GM21381 (cell line): Measurements from ENCODE around the gene DPEP1.
"Not testable (repeated sequence)": the region's sequence is repeated elsewhere in the genome, so short reads cannot be mapped to it uniquely, and the experiment has no call there.

ENCODE experiments used
- ATAC-seq: cut with Tn5 transposase; IDR thresholded peaks from one replicate; pipeline ENCODE4 v1.9.1; 2021; ENCODE audit warnings: mild to moderate bottlenecking, moderate library complexity; ENCODE audit not compliant: unreplicated experiment

DPEP1 gene

DNA sequence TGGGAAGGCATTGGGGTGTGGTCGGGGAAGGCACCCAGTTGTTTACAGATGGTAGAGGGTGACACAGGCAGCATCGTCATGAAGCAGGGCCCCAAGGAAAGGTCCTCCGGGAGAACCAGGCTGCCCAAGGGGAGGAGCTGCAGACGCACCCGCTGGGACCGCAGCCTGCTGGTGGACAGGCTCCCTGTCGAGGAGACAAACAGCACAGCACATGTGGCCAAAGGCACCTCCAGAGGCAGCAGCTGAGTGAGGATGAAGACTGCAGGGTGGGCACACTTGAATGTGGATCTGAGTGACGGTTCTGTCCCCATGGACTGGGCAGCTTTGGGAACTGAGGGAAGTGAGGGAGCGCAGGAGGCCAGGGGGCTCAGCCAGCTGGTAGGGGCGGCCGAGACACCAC lies 31.7 kb downstream of the DPEP1 start:
- ATAC-seq: no peak

DNA sequence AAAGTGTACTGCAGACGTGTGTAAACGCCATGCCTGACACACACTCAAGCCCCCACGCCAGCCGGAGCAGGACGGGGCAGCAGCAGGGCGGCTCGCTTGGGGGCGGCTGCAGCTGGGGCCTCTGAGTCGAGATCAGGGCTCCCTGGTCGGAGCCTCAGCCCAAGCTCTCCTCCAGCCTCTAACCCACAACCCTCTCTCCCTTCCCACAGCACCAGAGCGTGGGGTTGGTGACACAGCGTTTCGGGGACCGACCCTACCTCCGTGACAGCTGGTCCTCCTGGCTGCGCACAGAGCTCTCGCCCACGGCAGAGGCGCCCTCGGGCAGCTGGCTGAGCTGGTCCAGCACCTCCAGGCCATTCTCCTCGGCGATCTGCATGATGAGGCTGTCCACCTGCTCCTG lies 32.8 kb downstream of the DPEP1 start:
- ATAC-seq: no peak

DNA sequence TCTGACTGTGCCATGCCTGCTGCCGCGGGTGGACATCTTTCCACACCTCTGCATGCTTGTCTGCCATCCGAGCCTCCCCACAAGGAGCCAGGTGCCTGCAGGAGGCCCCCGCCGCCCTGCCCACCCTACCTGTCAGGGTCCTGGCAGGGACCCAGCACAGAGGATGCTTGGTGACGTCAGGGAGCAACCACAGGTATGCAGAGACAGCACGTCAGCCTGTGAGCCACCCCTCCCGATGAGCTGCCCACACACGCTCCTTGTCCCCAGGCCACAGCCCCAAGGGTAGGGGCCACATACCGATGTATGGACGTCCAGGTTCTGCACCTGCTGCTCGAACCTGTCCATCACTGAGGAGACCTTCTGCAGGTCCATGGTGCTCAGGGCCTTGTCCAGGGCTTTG lies 33.5 kb downstream of the DPEP1 start:
- ATAC-seq: no peak

DNA sequence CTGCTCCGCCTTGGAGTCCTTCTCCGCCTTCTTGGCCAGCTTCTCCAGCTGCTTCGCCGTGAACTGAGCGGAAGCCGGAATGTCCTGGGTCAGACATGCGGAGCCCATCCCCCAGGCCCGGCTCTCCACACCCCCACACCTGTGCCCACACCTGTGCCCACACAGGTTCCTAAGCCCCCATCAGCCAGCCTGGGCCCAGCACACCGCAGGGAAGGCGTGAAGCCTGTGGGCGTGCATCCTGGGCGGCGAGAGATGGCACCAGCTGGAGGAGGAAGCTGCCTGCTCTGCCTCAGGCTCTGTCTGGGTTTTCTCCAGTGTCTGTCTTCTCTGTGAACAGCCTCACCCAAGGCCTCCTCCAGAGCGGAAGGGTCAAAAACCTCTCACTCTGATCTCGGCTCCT lies 38.1 kb downstream of the DPEP1 start:
- no peak for ATAC-seq

DNA sequence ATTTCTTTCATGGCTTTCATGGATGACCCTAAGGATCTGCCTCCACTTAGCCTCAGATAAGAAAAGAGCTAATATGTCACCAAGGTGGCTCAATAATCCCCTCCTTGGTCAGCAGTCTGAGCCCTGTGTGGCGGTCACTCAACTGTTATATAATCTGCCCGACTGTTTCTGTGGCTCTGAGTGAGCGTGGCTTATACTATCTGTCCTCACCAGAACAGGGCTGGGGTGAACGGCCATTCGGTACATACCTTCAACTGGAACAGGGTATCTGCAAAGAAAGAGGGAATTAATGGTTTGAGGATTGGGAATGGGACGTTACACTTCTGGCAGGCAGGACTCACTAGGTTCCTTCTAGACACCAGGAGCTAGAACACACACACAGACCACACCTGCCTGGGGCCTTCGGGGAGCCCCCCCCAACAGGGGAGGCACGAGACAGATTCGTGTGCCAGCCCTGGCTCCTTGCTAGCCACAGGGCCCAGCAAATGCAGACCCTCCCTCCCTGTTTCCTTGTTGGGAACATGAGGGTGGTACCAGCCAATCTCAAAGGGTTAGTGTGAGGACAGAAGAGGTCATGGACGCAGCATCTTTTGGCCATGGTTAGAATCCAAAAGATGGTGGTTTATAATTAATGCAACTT lies 40.3 kb downstream of the DPEP1 start:
- ATAC-seq: no peak

DNA sequence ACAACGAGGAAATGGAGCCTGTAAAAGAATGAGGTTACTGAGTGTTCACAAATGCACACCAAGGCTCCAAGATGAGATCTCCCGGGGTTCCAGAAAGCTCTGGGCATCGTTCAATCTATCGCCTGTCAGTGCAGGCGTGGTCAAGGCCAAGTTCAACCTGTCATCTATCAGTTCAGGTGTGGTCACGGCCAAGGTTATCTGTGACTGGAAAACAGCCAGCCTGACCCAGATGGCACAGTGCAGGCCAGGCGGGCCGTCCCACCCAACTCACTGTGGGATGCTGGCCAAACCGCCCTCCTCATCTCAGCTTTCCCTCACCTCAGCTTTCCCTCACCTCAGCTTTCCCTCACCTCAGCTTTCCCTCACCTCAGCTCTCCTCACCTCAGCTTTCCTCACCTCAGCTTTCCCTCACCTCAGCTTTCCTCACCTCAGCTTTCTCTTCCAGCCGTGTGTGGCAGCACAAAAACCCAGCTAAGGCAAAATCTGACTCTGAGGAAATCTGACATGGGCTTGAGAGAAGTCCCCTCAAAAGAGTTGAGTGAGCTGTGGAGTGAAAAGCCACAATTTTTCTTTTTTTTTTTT lies 41.7 kb downstream of the DPEP1 start:
- no peak for ATAC-seq

DNA sequence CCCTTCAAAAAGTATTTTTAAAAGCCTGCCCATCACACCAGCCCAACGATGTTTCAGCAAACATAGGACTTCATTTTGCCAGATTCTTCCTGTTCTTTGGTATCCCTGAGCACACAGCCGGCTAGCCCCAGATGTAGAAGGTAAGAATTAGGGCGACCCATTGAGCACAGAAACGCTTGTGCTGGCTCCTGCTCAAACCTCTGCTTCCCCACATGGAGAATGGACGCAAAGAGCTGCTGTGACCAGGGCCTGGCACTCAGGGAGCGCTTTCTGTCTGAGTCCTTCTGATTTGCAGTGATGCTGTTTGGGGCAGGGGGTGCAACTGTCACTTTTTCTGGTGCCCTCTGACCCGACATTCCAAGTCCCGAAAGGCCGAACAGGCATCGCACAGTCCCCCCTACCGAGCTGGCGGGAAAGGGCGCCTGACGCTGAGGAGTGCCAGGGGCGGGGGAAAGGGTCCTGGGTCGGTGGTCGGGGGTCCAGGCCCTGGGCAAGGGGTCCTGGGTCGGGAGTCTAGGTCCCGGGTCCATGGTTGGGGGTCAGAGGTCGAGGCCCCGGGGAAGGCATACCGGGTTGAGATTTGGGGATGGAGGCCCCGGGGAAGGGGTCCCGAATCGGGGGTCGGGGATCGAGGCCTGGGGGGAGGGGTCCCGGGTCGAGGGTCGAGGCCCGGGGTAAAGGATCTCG lies 43.1 kb downstream of the DPEP1 start:
- ATAC-seq: no peak

DNA sequence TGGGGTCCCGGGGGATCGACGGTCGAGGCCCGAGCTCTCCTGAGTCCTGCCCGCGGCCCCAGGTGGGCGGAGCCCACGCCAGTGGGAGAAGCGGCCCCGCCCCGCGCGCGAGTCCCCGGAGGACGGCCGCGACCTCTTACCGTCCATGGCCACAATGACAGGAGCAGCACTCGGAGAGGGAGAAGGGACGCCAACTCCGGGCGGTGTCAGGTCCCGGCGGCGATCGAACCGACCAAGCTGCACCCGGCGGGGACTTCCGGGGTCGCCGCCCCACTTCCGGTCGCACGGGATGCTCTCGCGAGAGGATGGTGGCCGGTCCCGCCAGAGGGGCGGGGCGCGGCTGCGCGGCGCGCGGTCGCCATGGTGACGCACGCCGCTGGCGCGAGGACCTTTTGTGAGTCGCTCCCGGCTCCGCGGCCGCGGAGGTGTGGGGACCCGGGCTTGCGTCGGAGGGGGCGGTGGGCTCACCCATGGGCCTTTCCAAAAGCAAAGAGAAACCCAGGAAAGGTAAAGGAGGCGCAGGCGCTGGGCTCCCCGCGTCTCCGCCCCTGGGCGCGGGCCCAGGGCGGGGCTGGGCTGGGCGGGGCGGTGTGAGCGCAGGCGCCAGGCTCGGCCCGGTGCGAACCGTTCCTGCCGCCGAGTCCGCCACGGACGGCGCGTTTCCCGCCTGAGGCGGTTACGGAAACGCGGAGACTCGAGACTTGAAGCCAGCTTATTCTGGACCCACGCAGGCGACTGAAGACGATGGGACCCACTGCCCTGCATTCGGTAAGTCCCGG lies 44.2 kb downstream of the DPEP1 start, which contains the start of the genes CHMP1A and SPATA33:
TSS of gene CHMP1A (minus strand) at position 267 of the 779 bp plus-strand sequence. CDS start at position 147, 120 bp downstream.
TSS of gene SPATA33 (plus strand) at position 395 of the 779 bp plus-strand sequence. CDS start at position 471, 76 bp downstream.
- peak; percentile 90 for ATAC-seq

DNA sequence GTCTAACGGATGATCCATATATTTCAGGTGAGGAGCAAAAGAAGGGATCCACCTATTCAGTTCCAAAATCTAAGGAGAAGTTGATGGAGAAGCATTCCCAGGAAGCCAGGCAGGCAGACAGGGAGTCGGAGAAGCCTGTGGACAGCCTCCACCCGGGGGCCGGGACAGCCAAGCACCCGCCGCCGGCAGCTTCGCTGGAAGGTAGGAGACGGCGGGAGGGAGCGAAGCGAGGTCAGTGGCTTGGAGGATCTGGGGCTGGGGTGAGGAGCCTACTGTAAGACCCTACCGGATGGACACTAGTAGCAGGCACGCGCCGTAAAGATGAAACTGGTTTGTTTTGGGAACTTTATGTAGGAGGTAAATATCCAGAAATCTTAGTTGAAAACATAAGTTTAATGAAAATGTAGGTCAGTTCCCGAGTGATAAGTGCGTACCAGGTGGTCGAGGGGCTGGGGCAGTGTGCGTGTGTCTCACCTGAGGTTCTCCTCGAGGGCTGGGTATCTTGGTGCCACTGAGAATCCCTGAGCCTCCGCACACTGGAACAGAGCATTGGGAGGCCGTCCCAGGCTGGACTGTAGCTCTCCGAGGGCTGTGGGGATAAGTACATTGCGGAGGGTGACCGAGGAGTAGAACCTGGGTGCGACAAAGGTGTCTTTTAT lies 44.9 kb downstream of the DPEP1 start:
- no peak for ATAC-seq

DNA sequence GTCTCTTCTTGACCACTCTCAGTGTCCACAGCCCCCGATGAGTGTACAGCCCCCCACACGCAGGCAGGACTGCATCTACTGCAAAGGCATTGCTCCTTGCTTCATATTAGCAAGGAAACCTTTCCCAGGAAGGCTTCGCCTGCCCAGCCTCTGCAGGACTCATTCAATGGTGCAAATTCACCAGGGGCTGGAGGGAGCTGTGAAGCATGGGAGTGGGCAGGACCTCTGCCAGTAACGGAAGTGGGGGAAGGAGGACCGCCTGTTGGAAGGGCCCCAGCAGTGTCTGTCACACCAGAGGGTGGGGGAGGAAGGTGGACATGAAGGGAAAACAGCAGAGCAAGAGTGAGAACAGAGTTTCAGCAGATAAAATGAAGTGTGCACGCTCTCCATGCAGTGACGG lies 46.7 kb downstream of the DPEP1 start:
- no peak for ATAC-seq

DNA sequence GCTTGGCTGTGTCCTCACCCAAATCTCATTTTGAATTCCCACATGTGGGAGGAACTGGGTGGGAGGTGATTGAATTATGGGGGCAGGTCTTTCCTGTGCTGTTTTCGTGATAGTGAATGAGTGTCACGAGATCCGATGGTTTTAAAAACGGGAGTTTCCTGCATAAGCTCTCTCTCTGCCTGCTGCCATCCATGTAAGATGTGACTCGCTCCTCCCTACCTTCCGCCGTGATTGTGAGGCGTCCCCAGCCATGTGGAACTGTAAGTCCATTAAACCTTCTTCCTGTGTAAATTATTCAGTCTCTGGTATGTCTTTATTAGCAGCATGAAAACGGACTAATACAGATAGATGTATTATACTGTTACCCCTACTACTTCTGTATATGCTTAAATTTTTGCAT lies 47.8 kb downstream of the DPEP1 start:
- ATAC-seq: no peak

DNA sequence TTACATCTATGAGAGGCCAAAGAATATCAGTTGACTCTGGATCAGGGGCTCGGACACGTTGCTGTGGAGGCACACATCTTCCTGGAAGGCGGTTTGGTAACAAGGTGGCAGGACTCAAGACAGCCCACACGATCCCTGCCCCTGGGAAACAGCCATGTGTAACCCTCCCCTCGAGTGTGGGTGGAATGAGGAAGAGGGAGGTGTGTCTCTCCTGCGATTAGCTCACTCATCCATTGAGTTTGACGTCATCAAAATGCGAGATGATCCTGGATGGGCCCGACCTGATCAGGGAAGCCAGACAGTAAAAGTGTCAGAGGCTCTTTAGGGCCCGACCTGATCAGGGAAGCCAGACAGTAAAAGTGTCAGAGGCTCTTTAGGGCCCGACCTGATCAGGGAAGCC lies 50.8 kb downstream of the DPEP1 start:
- not testable (repeated sequence) for ATAC-seq

DNA sequence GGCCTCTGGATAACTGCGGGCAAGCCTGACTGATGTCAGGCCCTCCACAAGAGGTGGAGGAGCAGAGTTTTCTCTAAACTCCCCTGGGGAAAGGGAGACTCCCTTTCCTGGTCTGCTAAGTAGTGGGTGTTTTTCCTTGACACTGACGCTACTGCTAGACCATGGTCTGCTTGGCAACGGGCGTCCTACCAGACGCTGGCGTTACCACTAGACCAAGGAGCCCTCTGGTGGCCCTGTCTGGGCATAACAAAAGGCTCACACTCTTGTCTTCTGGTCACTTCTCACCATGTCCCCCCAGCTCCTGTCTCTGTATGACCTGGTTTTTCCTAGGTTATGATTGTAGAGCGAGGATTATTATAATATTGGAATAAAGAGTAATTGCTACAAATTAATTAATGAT lies 53.6 kb downstream of the DPEP1 start:
- not testable (repeated sequence) for ATAC-seq

DNA sequence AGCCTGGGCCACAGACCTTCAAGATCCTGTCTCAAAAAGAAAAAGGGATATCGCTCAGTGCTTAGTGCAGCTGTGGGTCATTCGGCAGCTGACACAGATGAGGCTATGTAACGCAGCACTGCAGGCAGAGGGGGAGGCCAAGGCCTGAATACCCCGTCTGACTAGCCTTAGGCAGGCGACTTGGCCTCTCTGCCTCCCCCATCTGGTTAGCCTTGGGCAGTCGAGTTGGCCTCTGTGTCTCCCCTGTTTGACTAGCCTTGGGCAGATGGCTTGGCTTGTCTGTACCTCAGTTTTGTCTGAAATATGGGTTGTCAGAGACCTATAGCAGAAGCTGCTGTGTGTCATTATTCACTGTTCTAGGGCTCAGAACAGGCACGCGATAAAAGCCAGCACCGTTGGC lies 54.2 kb downstream of the DPEP1 start:
- ATAC-seq: no peak

DNA sequence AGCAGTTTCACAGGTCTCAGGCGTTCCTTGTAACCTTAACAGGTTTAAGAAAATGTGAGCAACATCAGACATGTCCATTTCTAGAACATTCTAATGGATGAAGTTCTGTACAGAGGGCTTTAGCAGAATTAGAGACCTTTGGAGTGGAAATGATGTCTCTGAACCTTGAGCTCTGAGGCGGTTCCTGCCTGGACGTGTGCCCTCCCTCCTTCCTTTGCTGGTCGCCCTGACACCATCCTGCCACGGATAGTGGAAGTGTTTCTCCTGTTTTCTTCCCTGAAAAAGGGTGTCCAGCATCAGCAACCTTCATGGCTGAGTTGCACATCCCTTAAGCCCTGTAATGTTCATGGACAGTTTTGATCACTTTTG lies 55.3 kb downstream of the DPEP1 start:
- no peak for ATAC-seq

DNA sequence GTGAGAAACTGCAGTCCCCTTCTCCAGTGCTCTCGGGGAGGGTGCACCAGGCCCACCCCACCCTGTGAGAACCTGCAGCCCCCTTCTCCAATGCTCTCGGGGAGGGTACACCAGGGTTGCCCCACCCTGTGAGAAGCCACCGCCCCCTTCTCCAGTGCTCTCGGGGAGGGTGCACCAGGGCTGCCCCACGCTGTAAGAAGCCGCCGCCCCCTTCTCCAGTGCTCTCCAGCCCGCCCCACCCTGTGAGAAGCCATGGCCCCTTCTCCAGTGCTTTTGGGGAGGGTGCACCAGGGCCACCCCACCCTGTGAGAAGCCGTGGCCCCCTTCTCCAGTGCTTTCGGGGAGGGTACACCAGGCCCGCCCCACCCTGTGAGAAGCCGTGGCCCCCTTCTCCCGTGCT lies 56.3 kb downstream of the DPEP1 start:
- no peak for ATAC-seq

DNA sequence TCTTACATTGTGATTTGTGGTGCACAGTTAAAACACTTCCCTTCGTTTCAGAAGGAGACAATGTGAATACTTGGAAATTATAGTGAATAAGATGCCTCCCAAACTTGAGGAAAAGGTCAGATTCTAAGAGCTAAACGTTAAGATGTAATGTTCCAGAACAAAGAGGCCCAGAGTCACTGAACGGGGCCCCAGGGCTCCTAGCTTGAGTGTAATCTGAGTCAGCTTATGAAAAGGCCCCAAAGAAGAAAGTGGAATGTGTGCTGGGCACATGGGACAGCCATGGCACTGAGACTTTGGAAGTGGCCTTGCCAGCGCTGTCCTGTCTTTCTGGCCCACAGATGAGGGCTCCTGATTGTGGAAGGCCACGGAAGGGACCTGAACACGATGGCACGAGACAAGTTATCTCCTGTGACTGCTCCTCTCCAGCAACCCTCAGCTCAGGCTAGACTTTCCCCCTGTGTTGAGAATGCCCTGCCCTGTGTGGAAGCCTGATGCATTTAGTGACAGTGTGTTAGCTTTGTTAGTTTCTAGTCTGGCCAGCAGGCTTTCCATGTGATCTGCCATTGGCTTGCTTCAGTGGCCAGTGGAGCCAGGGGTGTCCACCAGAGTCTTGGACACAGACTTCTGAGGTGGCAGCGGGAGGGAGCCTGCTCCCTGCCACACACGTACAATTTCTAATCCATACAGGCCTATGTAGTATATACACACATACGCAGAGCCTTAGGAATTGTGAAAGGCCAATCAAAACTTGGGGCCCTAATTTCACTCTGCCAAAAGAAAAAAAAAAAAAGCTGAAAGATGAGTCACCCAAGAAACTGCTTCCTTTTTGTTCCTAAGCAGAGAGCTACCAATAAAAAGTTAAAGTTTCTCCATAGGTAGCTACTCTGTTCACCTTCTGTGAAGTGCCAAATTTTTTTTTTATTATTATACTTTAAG lies 57.3 kb downstream of the DPEP1 start:
- no peak for ATAC-seq

DNA sequence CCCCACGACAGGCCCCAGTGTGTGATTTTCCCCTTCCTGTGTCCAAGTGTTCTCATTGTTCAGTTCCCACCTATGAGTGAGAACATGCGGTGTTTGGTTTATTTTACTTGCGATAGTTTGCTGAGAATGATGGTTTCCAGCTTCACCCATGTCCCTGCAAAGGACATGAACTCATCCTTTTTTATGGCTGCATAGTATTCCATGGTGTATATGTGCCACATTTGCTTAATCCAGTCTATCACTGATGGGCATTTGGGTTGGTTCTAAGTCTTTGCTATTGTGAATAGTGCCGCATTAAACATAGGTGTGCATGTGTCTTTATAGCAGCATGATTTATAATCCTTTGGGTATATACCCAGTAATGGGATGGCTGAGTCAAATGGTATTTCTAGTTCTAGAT lies 58.1 kb downstream of the DPEP1 start:
- ATAC-seq: not testable (repeated sequence)

DNA sequence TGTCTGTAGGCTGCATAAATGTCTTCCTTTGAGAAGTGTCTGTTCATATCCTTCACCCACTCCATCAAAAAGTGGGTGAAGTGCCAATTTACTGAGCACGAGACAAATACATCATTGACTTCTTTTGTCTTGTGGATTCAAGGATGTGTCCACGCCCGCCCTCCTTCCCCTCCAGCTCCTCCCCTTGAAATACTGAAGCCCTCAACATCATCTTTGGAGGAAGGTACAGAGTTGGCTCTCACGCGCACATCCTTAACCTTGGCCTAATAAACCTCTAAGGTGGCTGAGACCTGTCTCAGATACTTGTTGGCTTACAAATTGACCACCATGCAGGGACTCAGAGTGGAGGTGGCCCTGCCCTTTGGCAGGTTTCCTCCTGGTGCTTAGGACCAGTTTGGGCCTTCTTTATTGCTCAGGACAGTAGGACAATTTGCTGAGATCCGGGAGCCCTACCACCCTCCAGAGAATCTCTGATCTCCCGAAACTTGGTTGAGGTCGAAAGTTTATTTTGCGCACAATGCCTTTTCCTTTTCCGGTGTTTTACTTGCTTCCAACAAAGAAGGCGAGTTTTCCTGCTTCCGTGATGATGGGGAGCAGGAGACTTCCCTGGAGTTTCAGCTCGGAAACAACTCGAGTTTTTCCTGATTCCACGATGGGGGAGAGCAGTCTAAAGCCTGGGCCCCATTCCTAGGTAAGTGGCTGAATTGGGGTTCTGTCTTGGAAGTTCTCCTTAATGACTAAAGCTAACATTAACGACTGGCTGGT lies 58.9 kb downstream of the DPEP1 start:
- no peak for ATAC-seq
